ENCODE data around the gene NDUFA1.

DNA sequence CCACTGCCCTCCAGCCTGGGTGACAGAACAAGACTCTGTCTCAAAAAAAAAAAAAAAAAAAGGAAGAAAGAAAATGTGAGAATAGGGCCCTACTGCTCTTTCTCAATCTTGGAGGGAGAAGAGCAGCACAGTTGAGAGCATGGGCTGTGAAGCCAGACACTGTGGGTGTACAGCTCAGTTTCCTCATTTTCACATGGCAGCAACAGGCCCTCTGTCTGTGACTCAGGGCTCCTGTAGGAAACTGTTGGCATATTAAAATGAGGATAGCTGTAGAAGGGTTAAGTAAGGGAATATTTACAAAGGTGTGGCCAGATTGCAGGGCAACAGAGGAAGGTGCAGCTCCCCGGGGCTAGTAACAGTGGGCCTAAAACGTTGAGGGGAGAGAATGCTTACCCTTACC, 27.5 kb downstream of the NDUFA1 start:
- TF ChIP-seq, protein P1, sequence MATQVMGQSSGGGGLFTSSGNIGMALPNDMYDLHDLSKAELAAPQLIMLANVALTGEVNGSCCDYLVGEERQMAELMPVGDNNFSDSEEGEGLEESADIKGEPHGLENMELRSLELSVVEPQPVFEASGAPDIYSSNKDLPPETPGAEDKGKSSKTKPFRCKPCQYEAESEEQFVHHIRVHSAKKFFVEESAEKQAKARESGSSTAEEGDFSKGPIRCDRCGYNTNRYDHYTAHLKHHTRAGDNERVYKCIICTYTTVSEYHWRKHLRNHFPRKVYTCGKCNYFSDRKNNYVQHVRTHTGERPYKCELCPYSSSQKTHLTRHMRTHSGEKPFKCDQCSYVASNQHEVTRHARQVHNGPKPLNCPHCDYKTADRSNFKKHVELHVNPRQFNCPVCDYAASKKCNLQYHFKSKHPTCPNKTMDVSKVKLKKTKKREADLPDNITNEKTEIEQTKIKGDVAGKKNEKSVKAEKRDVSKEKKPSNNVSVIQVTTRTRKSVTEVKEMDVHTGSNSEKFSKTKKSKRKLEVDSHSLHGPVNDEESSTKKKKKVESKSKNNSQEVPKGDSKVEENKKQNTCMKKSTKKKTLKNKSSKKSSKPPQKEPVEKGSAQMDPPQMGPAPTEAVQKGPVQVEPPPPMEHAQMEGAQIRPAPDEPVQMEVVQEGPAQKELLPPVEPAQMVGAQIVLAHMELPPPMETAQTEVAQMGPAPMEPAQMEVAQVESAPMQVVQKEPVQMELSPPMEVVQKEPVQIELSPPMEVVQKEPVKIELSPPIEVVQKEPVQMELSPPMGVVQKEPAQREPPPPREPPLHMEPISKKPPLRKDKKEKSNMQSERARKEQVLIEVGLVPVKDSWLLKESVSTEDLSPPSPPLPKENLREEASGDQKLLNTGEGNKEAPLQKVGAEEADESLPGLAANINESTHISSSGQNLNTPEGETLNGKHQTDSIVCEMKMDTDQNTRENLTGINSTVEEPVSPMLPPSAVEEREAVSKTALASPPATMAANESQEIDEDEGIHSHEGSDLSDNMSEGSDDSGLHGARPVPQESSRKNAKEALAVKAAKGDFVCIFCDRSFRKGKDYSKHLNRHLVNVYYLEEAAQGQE (IDR thresholded peaks at IDR 0.05; ENCODE audit: low read depth) = no peak
- no peak for TF ChIP-seq EP300 (IDR thresholded peaks at IDR 0.05; ENCODE audit: borderline replicate concordance)
- no peak for TF ChIP-seq CEBPB (IDR thresholded peaks at IDR 0.05)
